Amniotic stem cell (primary cell): Measurements from ENCODE around the gene CPA1.

Experiments
- DNase-seq: peaks from one replicate; lab custom pipeline; 2025; lab: John Stamatoyannopoulos, UW

Gene CPA1

GRCh38 chr7:130396109-130396508, 15.8 kb downstream of the CPA1 start:
- no peak for DNase-seq

- DNase-seq, result no peak
Measured at GRCh38 chr7:130397051-130397757, 16.9 kb downstream of the CPA1 start.

- no peak for DNase-seq
Measured at GRCh38 chr7:130397758-130398073, 17.4 kb downstream of the CPA1 start.

- no peak for DNase-seq
Measured at GRCh38 chr7:130398526-130399090, 18.3 kb downstream of the CPA1 start.

- DNase-seq, result peak; percentile 79
Measured at GRCh38 chr7:130400120-130400572, 19.9 kb downstream of the CPA1 start.

GRCh38 chr7:130401101-130401500, 20.8 kb downstream of the CPA1 start:
- no peak for DNase-seq

- DNase-seq, result no peak
Measured at GRCh38 chr7:130401578-130401977, 21.3 kb downstream of the CPA1 start.

- DNase-seq, result no peak
Measured at GRCh38 chr7:130405003-130405402, 24.7 kb downstream of the CPA1 start.

GRCh38 chr7:130409067-130409711, 28.9 kb downstream of the CPA1 start:
- DNase-seq, result no peak

GRCh38 chr7:130409712-130410072, 29.4 kb downstream of the CPA1 start:
- no peak for DNase-seq

GRCh38 chr7:130410868-130411541, 30.7 kb downstream of the CPA1 start:
- DNase-seq, result no peak

GRCh38 chr7:130413201-130413600, 32.9 kb downstream of the CPA1 start:
- no peak for DNase-seq

- no peak for DNase-seq
Measured at GRCh38 chr7:130415006-130415405, 34.7 kb downstream of the CPA1 start.

GRCh38 chr7:130417213-130417612, 36.9 kb downstream of the CPA1 start:
- DNase-seq, result no peak

GRCh38 chr7:130418306-130418705, 38.0 kb downstream of the CPA1 start:
- DNase-seq, result no peak

GRCh38 chr7:130419658-130420057, 39.4 kb downstream of the CPA1 start:
- DNase-seq, result no peak

GRCh38 chr7:130420943-130421578, 40.8 kb downstream of the CPA1 start:
- no peak for DNase-seq

GRCh38 chr7:130421684-130422083, 41.4 kb downstream of the CPA1 start:
- DNase-seq, result no peak

- DNase-seq, result no peak
Measured at GRCh38 chr7:130423501-130424037, 43.3 kb downstream of the CPA1 start.

- no peak for DNase-seq
Measured at GRCh38 chr7:130425796-130426195, 45.5 kb downstream of the CPA1 start.

- DNase-seq, result no peak
Measured at GRCh38 chr7:130426564-130426963, 46.3 kb downstream of the CPA1 start.

- DNase-seq, result no peak
Measured at GRCh38 chr7:130429019-130429418, 48.7 kb downstream of the CPA1 start.
